BLaER1 (cell line): ENCODE measurements around the gene GOLGA2.

Experiments
- H3K27ac ChIP-seq: shearing (Covaris generic); formaldehyde crosslinking; 2 replicates; pipeline ENCODE4 v1.8.1; 2022
- H3K27me3 ChIP-seq: shearing (Covaris generic); formaldehyde crosslinking; 2 replicates; pipeline ENCODE4 v1.8.1; 2022
- H3K36me3 ChIP-seq: shearing (Covaris generic); formaldehyde crosslinking; 2 replicates; pipeline ENCODE4 v1.8.1; 2022
- H3K4me1 ChIP-seq: shearing (Covaris generic); formaldehyde crosslinking; 2 replicates; pipeline ENCODE4 v1.8.1; 2022
- H3K4me2 ChIP-seq: shearing (Covaris generic); formaldehyde crosslinking; 2 replicates; pipeline ENCODE4 v1.8.1; 2022
- H3K4me3 ChIP-seq: shearing (Covaris generic); formaldehyde crosslinking; 2 replicates; pipeline ENCODE4 v1.8.1; 2022
- H3K9ac ChIP-seq: shearing (Covaris generic); formaldehyde crosslinking; 2 replicates; pipeline ENCODE4 v1.8.1; 2022
- H3K9me3 ChIP-seq: shearing (Covaris generic); formaldehyde crosslinking; 2 replicates; pipeline ENCODE4 v1.8.1; 2022
- H4K20me1 ChIP-seq: shearing (Covaris generic); formaldehyde crosslinking; 2 replicates; pipeline ENCODE4 v1.8.1; 2022
- Cebpa-rat ChIP-seq: shearing (Covaris generic); IDR thresholded peaks from 2 replicates; pipeline ENCODE4 v1.8.1; 2022

Gene GOLGA2

DNA sequence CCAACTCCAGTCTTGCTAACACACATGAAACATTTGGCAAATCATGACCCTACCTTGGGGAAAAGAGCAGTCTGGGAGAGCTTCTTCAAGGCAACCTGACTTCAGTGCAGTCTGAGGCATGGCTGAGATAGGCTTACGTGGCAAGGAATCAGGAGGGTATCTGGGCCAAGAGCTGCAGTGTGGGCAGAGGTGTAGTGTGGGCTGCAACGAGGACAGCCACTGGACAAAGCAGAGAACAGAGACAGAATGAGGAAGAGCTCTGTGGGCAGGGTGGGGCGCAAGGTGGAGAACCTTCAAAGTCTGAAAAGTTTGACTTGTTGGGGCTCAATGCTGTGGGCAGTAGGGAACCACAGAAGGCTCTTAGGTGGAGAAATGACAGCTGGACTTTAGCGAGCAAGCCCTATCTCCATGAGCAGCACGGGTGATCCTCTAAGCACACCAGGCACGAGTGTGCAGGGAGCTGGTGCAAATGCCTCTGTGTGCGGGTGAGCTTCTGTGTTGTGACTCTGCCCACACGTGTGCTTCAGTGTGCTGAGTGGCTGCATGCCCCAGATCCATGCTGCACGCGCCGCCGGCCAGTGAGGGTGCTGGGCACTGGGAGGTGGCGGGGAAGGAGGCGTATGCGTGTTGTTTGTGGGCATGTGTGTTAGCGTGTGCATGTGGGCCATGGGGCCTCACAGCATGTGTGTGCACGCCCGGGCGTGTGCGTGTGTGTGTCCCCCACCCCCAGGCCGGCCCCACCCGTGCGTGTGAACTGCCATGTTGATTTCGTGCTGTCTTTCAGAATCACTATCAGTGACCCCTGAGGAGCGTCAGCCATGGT, 23.3 kb downstream of the GOLGA2 start:
- H4K20me1 ChIP-seq, result peaks cover 35% of the 10 kb centered on the region
- 0 out of 2 replicates have a peak overlapping the region, but pooled peaks have one; percentile 80 for H3K4me3 ChIP-seq
- H3K27ac ChIP-seq, result no peak overlapping the region
- no peaks in the 10 kb centered on the region for H3K9me3 ChIP-seq
- H3K36me3 ChIP-seq, result peaks cover 35% of the 10 kb centered on the region
- H3K4me1 ChIP-seq, result peaks cover 39% of the 10 kb centered on the region
- H3K27me3 ChIP-seq, result peaks cover 12% of the 10 kb centered on the region; the same call in 1 of the 2 replicates
- H3K9ac ChIP-seq, result no peak overlapping the region
- no peak for TF ChIP-seq Cebpa-rat
- H3K4me2 ChIP-seq, result peak overlapping the region; percentile 100

- H4K20me1 ChIP-seq, result peaks cover 27% of the 10 kb centered on the region
- TF ChIP-seq Cebpa-rat, result no peak
- H3K27me3 ChIP-seq, result peaks cover 12% of the 10 kb centered on the region; the same call in 1 of the 2 replicates
- H3K36me3 ChIP-seq, result peaks cover 27% of the 10 kb centered on the region
- peak overlapping the region; percentile 80 for H3K4me3 ChIP-seq
- peak overlapping the region; percentile 100 for H3K4me2 ChIP-seq
- no peak overlapping the region for H3K27ac ChIP-seq
- peaks cover 39% of the 10 kb centered on the region for H3K4me1 ChIP-seq
- H3K9ac ChIP-seq, result 0 out of 2 replicates have a peak overlapping the region, but pooled peaks have one; percentile 81
- no peaks in the 10 kb centered on the region for H3K9me3 ChIP-seq
These were observed 24.1 kb downstream of the GOLGA2 start for GRCh38 chr9:128251732-128252100.

DNA sequence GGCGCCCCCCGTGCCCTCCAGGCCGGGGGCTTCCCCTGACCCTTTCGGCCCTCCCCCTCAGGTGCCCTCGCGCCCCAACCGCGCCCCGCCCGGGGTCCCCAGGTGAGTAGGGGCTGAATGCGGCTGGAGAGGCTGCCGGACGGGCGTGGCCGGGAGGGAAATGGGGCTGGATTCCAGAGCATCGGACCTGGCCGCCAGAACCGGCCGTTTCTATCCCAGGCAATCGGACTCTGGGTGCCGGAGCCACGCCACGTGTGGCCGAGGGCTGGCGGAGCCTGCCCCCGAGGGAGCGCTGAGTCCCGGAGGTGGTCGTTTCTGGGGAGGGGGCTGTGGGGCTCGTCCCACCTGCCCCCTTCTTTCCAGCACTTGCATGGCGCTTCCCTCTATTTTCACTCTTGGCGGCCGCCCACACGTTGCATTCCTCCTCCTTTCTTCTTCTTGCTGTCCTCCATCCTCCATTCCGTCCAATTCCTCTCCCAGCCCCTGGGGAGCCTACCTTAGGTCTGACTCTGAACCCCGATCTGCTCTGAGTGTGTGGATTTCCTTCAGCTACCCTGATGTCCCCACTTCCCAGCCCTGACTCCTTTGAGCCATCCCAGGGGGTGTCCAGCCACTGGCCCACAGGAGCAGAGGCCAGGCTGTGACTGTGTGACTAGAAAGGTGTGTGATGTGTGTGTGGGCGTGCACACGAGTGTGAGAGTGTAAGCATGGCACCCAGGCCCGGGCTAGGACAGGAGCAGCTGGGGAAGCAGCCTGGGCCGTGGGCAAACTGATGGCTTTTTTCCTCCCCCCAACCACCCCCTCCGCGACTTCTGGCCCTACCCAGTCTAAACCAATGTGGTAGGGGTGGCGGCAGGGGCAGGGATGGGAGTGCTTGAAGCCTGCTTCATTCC, 24.7 kb downstream of the GOLGA2 start:
- Histone ChIP-seq H3K27ac (peak overlapping the region; percentile 79), H3K36me3 (peaks cover 22% of the 10 kb centered on the region; the same call in 1 of the 2 replicates), H3K4me2 (peak overlapping the region; percentile 100), H3K4me3 (peak overlapping the region; percentile 80), H3K9ac (peak overlapping the region; percentile 81), H3K4me1 (peaks cover 43% of the 10 kb centered on the region), H4K20me1 (peaks cover 25% of the 10 kb centered on the region), H3K9me3 (no peaks in the 10 kb centered on the region), H3K27me3 (peaks cover 12% of the 10 kb centered on the region; the same call in 1 of the 2 replicates)
- no peak for TF ChIP-seq Cebpa-rat

DNA sequence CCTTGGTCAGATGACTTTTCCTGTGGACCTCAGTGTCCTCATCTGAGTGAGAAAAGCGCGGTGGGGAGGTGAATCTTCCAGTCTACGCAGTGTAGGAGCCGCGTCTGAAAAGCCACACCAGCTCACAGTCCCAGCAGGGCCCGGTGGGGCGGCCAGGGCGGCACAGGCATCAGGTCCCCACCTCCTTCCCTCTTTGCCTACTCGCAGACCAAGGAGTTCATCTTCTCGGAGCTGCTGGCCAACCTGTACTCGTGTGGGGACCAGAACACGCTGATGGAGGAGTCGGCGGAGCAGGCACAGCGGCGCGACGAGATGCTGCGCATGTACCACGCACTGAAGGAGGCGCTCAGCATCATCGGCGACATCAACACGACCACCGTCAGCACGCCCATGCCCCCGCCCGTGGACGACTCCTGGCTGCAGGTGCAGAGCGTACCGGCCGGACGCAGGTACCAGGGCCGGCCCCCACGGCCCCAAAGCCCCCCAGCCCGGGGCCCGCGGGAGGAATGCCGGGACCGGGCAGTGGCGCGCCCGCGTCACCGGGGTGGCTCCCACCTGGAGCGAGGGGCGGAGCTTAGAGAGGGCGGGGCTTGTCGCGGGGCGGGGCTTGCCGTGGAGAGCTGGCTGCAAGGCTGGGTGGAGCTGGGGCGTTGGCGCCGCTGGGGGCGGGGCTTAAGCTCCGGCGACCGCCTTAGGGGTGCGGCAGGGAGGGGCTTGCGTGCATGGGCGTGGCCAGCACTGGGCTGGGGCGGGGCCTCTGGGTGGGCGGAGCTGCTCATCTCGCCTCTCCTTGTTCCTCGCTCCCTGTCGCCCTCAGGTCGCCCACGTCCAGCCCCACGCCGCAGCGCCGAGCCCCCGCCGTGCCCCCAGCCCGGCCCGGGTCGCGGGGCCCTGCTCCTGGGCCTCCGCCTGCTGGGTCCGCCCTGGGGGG, 25.6 kb downstream of the GOLGA2 start:
- Histone ChIP-seq H3K36me3 (0 out of 2 replicates have a peak, but pooled peaks cover 13% of the 10 kb centered on the region), H3K4me1 (peaks cover 53% of the 10 kb centered on the region), H3K9me3 (no peaks in the 10 kb centered on the region), H4K20me1 (peaks cover 18% of the 10 kb centered on the region; the same call in 1 of the 2 replicates), H3K27ac (peak overlapping the region; percentile 79), H3K27me3 (peaks cover 12% of the 10 kb centered on the region; the same call in 1 of the 2 replicates), H3K9ac (peak overlapping the region; percentile 81), H3K4me3 (peak overlapping the region; percentile 80), H3K4me2 (peak overlapping the region; percentile 100)
- no peak for TF ChIP-seq Cebpa-rat

DNA sequence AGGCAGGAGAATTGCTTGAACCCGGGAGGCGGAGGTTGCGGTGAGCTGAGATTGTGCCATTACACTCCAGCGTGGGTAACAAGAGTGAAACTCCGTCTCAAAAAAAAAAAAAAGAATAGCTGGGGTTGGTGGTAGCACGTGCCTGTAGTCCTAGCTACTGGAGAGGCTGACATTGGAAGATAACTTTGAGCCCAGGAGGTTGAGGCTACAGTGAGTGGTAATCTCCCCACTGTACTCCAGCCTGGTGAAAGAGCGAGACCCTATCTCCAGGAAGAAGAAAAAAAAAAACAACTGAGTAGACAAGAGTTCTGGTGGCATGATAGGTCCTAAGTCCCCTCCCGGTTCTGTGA, 26.3 kb downstream of the GOLGA2 start:
- no peak overlapping the region for H3K27ac ChIP-seq
- H3K9me3 ChIP-seq, result no peaks in the 10 kb centered on the region
- 0 out of 2 replicates have a peak, but pooled peaks cover 10% of the 10 kb centered on the region for H3K36me3 ChIP-seq
- no peak overlapping the region for H3K4me3 ChIP-seq
- H3K27me3 ChIP-seq, result peaks cover 12% of the 10 kb centered on the region; the same call in 1 of the 2 replicates
- TF ChIP-seq Cebpa-rat, result no peak
- H3K4me1 ChIP-seq, result peaks cover 56% of the 10 kb centered on the region
- no peak overlapping the region for H3K9ac ChIP-seq
- H3K4me2 ChIP-seq, result no peak overlapping the region; the same call in 1 of the 2 replicates
- peaks cover 18% of the 10 kb centered on the region; the same call in 1 of the 2 replicates for H4K20me1 ChIP-seq

GRCh38 chr9:128247226-128247803, 28.5 kb downstream of the GOLGA2 start:
- Histone ChIP-seq H3K36me3 (no peaks in the 10 kb centered on the region), H3K27ac (0 out of 2 replicates have a peak overlapping the region, but pooled peaks have one; percentile 5), H3K4me3 (no peak overlapping the region), H3K9me3 (no peaks in the 10 kb centered on the region), H4K20me1 (peaks cover 4% of the 10 kb centered on the region; the same call in 1 of the 2 replicates), H3K4me1 (peaks cover 58% of the 10 kb centered on the region), H3K27me3 (peaks cover 12% of the 10 kb centered on the region; the same call in 1 of the 2 replicates), H3K9ac (no peak overlapping the region), H3K4me2 (no peak overlapping the region)
- no peak for TF ChIP-seq Cebpa-rat

- Histone ChIP-seq H4K20me1 (no peaks in the 10 kb centered on the region), H3K4me2 (peak overlapping the region; percentile 89), H3K4me1 (peaks cover 58% of the 10 kb centered on the region), H3K9ac (peak overlapping the region; percentile 69), H3K27ac (peak overlapping the region; percentile 91), H3K36me3 (no peaks in the 10 kb centered on the region), H3K27me3 (peaks cover 5% of the 10 kb centered on the region; the same call in 1 of the 2 replicates), H3K9me3 (no peaks in the 10 kb centered on the region), H3K4me3 (no peak overlapping the region)
- TF ChIP-seq Cebpa-rat, result no peak
These were observed 29.3 kb downstream of the GOLGA2 start for GRCh38 chr9:128246471-128246870.

- H3K9ac ChIP-seq, result peak overlapping the region; percentile 69
- no peaks in the 10 kb centered on the region for H3K36me3 ChIP-seq
- peak overlapping the region; percentile 89 for H3K4me2 ChIP-seq
- no peak for TF ChIP-seq Cebpa-rat
- H3K4me3 ChIP-seq, result no peak overlapping the region
- H3K4me1 ChIP-seq, result peaks cover 58% of the 10 kb centered on the region
- H3K27me3 ChIP-seq, result no peaks in the 10 kb centered on the region
- peak overlapping the region; percentile 91 for H3K27ac ChIP-seq
- no peaks in the 10 kb centered on the region for H3K9me3 ChIP-seq
- no peaks in the 10 kb centered on the region for H4K20me1 ChIP-seq
These were observed 30.2 kb downstream of the GOLGA2 start for GRCh38 chr9:128245421-128246151.
